PC-3 (cell line): ENCODE data around the gene DMKN.

ENCODE experiments used
- EZH2 ChIP-seq: fragments of 300-600 bp; sonication (generic); IDR thresholded peaks from one replicate; pipeline ENCODE4 v1.6.1; 2017; ENCODE audit warnings: antibody characterized with exemption, mild to moderate bottlenecking, low read length; ENCODE audit not compliant: unreplicated experiment
- EZH2phosphoT487 ChIP-seq: fragments of 300-600 bp; sonication (generic); IDR thresholded peaks from 2 replicates; pipeline ENCODE4 v1.6.1; 2018; ENCODE audit warnings: mild to moderate bottlenecking, antibody characterized with exemption, low read length, borderline replicate concordance
- TF ChIP-seq, protein P1 (sequence below): fragments of 300-600 bp; sonication (generic); conservative IDR thresholded peaks from 2 replicates; pipeline ENCODE4 v1.5.1; 2017; ENCODE audit warnings: antibody characterized with exemption, low read depth, mild to moderate bottlenecking, low read length

DNA sequence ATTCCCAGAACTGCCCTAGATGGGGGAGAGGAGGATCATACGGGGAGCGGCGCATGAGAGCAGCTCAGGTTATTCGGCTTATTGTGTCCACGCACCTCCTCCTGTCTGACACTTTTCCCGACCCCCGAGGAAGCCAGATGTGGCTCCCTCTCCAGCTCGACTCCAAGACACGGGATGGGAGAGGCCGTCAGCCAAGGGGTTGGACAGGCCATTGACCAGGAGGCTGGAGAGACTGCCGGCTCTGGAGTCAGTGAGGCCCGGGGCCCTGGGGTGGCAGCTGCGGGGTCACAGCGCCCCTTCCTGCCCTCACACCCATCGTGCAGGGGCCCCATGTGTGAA is 2.9 kb downstream of the DMKN start:
- TF ChIP-seq, protein P1, sequence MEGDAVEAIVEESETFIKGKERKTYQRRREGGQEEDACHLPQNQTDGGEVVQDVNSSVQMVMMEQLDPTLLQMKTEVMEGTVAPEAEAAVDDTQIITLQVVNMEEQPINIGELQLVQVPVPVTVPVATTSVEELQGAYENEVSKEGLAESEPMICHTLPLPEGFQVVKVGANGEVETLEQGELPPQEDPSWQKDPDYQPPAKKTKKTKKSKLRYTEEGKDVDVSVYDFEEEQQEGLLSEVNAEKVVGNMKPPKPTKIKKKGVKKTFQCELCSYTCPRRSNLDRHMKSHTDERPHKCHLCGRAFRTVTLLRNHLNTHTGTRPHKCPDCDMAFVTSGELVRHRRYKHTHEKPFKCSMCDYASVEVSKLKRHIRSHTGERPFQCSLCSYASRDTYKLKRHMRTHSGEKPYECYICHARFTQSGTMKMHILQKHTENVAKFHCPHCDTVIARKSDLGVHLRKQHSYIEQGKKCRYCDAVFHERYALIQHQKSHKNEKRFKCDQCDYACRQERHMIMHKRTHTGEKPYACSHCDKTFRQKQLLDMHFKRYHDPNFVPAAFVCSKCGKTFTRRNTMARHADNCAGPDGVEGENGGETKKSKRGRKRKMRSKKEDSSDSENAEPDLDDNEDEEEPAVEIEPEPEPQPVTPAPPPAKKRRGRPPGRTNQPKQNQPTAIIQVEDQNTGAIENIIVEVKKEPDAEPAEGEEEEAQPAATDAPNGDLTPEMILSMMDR: no peak
- TF ChIP-seq EZH2 (no peak), EZH2phosphoT487 (no peak)
